IPS-18c (cell line): ENCODE measurements around the gene ARHGEF38.

Source experiments
- H3K4me3 ChIP-seq: 2 replicates; pipeline ENCODE4 v1.7.0; 2013; ENCODE audit warnings: low read depth, mild to moderate bottlenecking, low read length, moderate library complexity; ENCODE audit not compliant: insufficient read depth
- H3K9me3 ChIP-seq: one replicate; pipeline ENCODE4 v1.6.1; 2013; ENCODE audit warnings: mild to moderate bottlenecking, low read length, moderate library complexity; ENCODE audit not compliant: control insufficient read depth, insufficient read depth

Gene ARHGEF38

GRCh38 chr4:105627620-105628019 is 75.2 kb downstream of the ARHGEF38 start:
- H3K9me3 ChIP-seq, result no peaks in the 10 kb centered on the region
- no peak overlapping the region for H3K4me3 ChIP-seq

- no peak overlapping the region for H3K4me3 ChIP-seq
- H3K9me3 ChIP-seq, result no peaks in the 10 kb centered on the region
Observed at GRCh38 chr4:105630670-105631655, 78.5 kb downstream of the ARHGEF38 start.

GRCh38 chr4:105631818-105632400 is 79.5 kb downstream of the ARHGEF38 start:
- no peaks in the 10 kb centered on the region for H3K9me3 ChIP-seq
- no peak overlapping the region for H3K4me3 ChIP-seq

DNA sequence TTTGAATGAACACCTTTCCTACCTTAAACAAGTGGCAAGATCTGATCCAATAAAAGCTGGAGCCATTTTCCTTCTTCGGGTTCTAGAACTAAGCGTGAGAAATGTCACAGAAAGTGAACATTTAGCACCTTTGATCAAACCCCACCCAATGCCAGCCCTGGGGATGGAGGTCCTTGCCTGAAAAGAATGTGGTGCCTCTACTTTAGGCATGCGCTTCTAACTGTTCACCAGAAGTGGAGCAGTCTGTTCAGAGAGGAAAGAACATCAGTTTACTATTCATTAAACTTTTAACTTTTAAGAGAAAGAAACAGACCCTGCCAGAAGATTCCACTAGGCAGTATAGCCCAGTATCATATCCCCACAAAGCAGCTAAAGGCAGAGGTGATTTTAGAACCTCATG is 80.2 kb downstream of the ARHGEF38 start:
- H3K9me3 ChIP-seq, result no peaks in the 10 kb centered on the region

GRCh38 chr4:105633241-105633640 is 80.8 kb downstream of the ARHGEF38 start:
- Histone ChIP-seq H3K4me3 (no peak overlapping the region), H3K9me3 (no peaks in the 10 kb centered on the region)

More for the DNA sequence above, 80.2 kb downstream of the ARHGEF38 start:
- no peak overlapping the region for H3K4me3 ChIP-seq

DNA sequence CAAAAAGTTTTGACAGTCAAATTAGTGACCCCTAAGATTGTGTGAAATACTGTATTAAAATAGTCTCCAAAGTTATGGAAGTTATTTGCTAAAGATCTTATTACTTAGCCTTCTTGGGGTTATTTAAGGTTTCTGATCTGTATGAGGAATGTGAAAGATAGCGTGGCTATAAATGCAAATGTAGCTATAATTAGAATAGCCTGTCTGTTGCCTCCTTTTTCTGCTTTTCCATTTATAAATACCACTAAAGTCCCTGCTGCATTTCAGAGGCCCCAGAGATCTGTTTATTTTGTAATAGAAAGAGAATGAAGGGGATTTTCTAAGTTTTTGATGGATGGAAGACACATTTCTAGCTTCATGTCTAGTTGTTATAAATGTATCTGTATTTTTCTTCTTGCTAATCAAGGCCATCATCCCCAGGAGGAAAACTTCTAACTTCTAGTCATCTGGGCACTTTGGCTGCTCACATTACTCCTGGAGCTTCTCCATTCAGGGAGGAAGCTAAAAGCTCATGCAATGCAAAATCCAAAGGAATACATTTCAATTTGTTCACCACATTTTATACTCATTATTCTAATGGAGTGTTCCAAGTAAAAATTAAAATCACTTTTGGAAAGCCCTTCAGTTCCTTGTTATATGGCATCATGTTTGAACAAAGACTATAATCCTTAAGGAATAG is 82.1 kb downstream of the ARHGEF38 start:
- no peak overlapping the region for H3K4me3 ChIP-seq
- H3K9me3 ChIP-seq, result no peaks in the 10 kb centered on the region

- Histone ChIP-seq H3K9me3 (no peaks in the 10 kb centered on the region), H3K4me3 (no peak overlapping the region)
Observed at GRCh38 chr4:105637408-105638176, 85.2 kb downstream of the ARHGEF38 start.

GRCh38 chr4:105641845-105642244 is 89.4 kb downstream of the ARHGEF38 start:
- no peak overlapping the region for H3K4me3 ChIP-seq

GRCh38 chr4:105644257-105644656 is 91.8 kb downstream of the ARHGEF38 start:
- no peaks in the 10 kb centered on the region for H3K9me3 ChIP-seq
- H3K4me3 ChIP-seq, result no peak overlapping the region

More at GRCh38 chr4:105641845-105642244, 89.4 kb downstream of the ARHGEF38 start:
- no peaks in the 10 kb centered on the region for H3K9me3 ChIP-seq

GRCh38 chr4:105645440-105645839 is 93.0 kb downstream of the ARHGEF38 start:
- H3K4me3 ChIP-seq, result no peak overlapping the region
- H3K9me3 ChIP-seq, result no peaks in the 10 kb centered on the region

GRCh38 chr4:105650190-105650589 is 97.8 kb downstream of the ARHGEF38 start:
- H3K4me3 ChIP-seq, result no peak overlapping the region
- no peaks in the 10 kb centered on the region for H3K9me3 ChIP-seq

DNA sequence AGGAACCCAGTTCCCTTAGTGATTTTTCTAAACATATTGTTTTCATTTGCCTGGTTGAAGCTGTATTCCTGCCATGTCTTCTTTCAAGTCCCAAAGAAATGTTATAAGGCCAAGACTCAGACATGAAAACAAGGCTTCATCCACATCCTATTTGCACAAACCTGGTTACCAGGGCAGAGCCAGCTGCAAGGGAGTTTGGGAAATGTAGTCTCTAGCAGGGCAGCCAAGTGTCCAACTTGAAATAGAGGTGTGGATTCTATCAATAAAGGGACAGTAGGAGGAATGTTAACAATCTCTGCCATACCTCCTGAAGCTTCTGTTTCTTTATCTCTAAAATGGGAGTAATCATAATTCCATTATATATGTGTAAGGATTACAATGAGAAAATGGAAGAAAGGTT is 99.5 kb downstream of the ARHGEF38 start:
- H3K4me3 ChIP-seq, result no peak overlapping the region
- no peaks in the 10 kb centered on the region for H3K9me3 ChIP-seq

- Histone ChIP-seq H3K4me3 (no peak overlapping the region), H3K9me3 (no peaks in the 10 kb centered on the region)
Observed at GRCh38 chr4:105652286-105652888, 100.0 kb downstream of the ARHGEF38 start.

DNA sequence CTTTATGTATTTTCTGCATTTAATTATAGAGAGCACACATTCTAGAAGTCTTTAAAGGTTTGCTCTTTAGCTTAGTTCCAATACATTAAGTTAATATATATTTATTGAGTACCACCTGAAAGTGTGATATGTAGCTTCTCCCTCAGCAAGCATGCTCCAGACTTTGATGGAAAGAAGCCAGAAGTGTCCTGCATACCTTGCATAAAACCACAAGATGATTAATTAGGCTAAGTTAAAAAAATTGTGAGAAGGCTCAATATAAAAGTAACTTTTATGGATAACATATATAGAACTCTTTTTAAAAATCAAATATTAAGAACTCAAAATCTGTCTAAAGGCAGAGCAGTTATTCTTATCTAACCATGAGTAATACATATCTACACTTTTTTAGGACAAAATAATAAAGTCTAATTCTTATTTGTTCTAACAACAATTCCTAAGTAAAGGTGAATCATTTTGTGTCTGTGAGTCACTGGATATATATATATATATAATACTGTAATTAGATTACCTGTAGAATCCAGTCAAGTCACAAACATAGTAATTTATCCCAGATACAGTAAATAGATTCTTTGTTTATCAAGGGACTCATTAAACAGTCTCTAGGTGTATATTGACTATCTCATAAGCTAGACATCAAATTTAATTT is 104.8 kb downstream of the ARHGEF38 start:
- H3K9me3 ChIP-seq, result no peaks in the 10 kb centered on the region
- no peak overlapping the region for H3K4me3 ChIP-seq

DNA sequence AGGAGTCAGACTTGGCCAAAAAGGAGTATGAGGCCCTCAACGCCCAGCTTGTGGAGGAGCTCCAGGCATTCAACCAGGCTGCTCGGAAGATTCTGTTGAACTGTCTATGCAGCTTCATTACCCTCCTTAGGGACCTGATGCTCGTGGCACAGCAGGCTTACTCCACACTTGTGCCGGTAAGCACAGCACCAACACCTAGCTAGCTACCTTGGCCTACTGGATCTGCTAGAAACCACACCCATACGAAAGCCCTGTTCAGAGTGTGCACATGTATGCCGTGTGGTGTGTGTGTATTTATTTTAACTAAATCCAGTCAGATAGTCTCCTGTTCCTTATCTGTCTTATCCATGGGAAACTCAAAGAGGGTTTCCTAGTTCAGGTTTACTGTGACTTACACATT is 106.8 kb downstream of the ARHGEF38 start:
- Histone ChIP-seq H3K9me3 (no peaks in the 10 kb centered on the region), H3K4me3 (no peak overlapping the region)

GRCh38 chr4:105661028-105661427 is 108.6 kb downstream of the ARHGEF38 start:
- H3K9me3 ChIP-seq, result no peaks in the 10 kb centered on the region
- no peak overlapping the region for H3K4me3 ChIP-seq
